HG02870 (cell line): ENCODE results near the gene ZBTB49.
"Not testable (repeated sequence)": the region's sequence is repeated elsewhere in the genome, so short reads cannot be mapped to it uniquely, and the experiment has no call there.

Source experiments
- ATAC-seq: cut with Tn5 transposase; IDR thresholded peaks from one replicate; pipeline ENCODE4 v1.9.1; 2021; ENCODE audit warnings: mild to moderate bottlenecking, moderate library complexity; ENCODE audit not compliant: unreplicated experiment

Gene ZBTB49

GRCh38 chr4:4323705-4324534, 33.9 kb downstream of the ZBTB49 start:
- no peak for ATAC-seq

GRCh38 chr4:4325321-4325720, 35.3 kb downstream of the ZBTB49 start:
- no peak for ATAC-seq

- ATAC-seq, result no peak
Measured at GRCh38 chr4:4326166-4326565, 36.1 kb downstream of the ZBTB49 start.

GRCh38 chr4:4327652-4328121, 37.6 kb downstream of the ZBTB49 start:
- ATAC-seq, result no peak

- ATAC-seq, result no peak
Measured at GRCh38 chr4:4328206-4328605, 38.2 kb downstream of the ZBTB49 start.

GRCh38 chr4:4328840-4329239, 38.8 kb downstream of the ZBTB49 start:
- ATAC-seq, result no peak

- no peak for ATAC-seq
Measured at GRCh38 chr4:4329496-4329895, 39.4 kb downstream of the ZBTB49 start.

- no peak for ATAC-seq
Measured at GRCh38 chr4:4330794-4331193, 40.7 kb downstream of the ZBTB49 start.

- no peak for ATAC-seq
Measured at GRCh38 chr4:4332529-4332928, 42.5 kb downstream of the ZBTB49 start.

- no peak for ATAC-seq
Measured at GRCh38 chr4:4333265-4333706, 43.2 kb downstream of the ZBTB49 start.

GRCh38 chr4:4334798-4335520, 44.9 kb downstream of the ZBTB49 start:
- peak; percentile 82 for ATAC-seq

- ATAC-seq, result no peak
Measured at GRCh38 chr4:4338210-4339001, 48.4 kb downstream of the ZBTB49 start.

- no peak for ATAC-seq
Measured at GRCh38 chr4:4339504-4340085, 49.5 kb downstream of the ZBTB49 start.

GRCh38 chr4:4341861-4342650, 52.0 kb downstream of the ZBTB49 start:
- no peak for ATAC-seq

- no peak for ATAC-seq
Measured at GRCh38 chr4:4343038-4343437, 53.0 kb downstream of the ZBTB49 start.

- peak; percentile 95 for ATAC-seq
Measured at GRCh38 chr4:4344915-4345527, 55.0 kb downstream of the ZBTB49 start.

- ATAC-seq, result no peak
Measured at GRCh38 chr4:4347585-4347984, 57.5 kb downstream of the ZBTB49 start.

GRCh38 chr4:4348585-4348984, 58.5 kb downstream of the ZBTB49 start:
- not testable (repeated sequence) for ATAC-seq

GRCh38 chr4:4349867-4350266, 59.8 kb downstream of the ZBTB49 start:
- ATAC-seq, result no peak

- no peak for ATAC-seq
Measured at GRCh38 chr4:4350909-4351308, 60.9 kb downstream of the ZBTB49 start.
